SU-DHL-6 (cell line): ENCODE measurements around the gene PREX1.

Experiments
- EZH2phosphoT487 ChIP-seq: fragments of 200-600 bp; sonication (generic), shearing (Covaris generic); conservative IDR thresholded peaks from 2 replicates; pipeline ENCODE4 v1.6.1; 2018; ENCODE audit warnings: mild to moderate bottlenecking, antibody characterized with exemption, low read length, moderate library complexity, mixed read lengths
- TF ChIP-seq, protein P1 (sequence below): fragments of 200-600 bp; sonication (generic); IDR thresholded peaks from one replicate; pipeline ENCODE4 v1.5.1; 2017; ENCODE audit warnings: antibody characterized with exemption, mild to moderate bottlenecking, low read length, moderate library complexity; ENCODE audit not compliant: insufficient read depth, poor library complexity, severe bottlenecking

DNA sequence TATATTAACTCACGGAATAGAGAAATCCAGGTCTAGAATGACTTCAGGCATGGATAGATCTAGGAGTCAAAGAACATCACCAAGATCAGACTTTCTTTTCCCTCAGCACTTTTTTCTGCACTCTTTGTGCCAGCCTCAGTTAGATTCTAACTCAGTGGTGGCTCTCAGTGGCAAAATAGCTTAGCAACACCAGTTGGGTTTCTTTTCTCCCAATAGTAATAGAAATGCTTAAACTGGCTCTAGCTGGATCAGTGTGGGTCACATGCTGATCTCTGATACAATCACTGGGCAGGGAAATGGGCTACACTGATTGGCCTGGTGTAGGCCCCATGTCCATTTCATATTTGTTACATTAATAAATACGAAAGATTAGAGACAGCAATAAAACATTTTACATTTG is 49.5 kb upstream of the PREX1 start:
- TF ChIP-seq, protein P1, sequence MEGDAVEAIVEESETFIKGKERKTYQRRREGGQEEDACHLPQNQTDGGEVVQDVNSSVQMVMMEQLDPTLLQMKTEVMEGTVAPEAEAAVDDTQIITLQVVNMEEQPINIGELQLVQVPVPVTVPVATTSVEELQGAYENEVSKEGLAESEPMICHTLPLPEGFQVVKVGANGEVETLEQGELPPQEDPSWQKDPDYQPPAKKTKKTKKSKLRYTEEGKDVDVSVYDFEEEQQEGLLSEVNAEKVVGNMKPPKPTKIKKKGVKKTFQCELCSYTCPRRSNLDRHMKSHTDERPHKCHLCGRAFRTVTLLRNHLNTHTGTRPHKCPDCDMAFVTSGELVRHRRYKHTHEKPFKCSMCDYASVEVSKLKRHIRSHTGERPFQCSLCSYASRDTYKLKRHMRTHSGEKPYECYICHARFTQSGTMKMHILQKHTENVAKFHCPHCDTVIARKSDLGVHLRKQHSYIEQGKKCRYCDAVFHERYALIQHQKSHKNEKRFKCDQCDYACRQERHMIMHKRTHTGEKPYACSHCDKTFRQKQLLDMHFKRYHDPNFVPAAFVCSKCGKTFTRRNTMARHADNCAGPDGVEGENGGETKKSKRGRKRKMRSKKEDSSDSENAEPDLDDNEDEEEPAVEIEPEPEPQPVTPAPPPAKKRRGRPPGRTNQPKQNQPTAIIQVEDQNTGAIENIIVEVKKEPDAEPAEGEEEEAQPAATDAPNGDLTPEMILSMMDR, result no peak
- no peak for TF ChIP-seq EZH2phosphoT487
